Neutrophil (primary cell): ENCODE measurements around the gene CLDND1.

Experiments used
- H3K27ac ChIP-seq: fragments of 200-600 bp; sonication (generic); 2 replicates; pipeline ENCODE4 v1.5.1; 2016; ENCODE audit warnings: mild to moderate bottlenecking, moderate library complexity
- H3K27me3 ChIP-seq: fragments of 200-600 bp; sonication (generic); 2 replicates; pipeline ENCODE4 v1.6.0; 2016; ENCODE audit warnings: mild to moderate bottlenecking
- H3K36me3 ChIP-seq: fragments of 200-600 bp; sonication (generic); 2 replicates; pipeline ENCODE4 v1.5.1; 2017
- H3K4me1 ChIP-seq, 2 experiments: fragments of 200-600 bp in 1 of 2; sonication (generic) in 1 of 2; 1 replicate in 1 of 2; 2 replicates in 1 of 2; pipeline versions ENCODE4 v1.5.1 to v1.6.1; 2013 to 2016; ENCODE audit warnings: low read depth in 1 of 2, low read length in 1 of 2, mild to moderate bottlenecking in 1 of 2, moderate library complexity in 1 of 2; ENCODE audit not compliant: control insufficient read depth in 1 of 2, insufficient read depth in 1 of 2
- H3K4me3 ChIP-seq, 2 experiments: fragments of 200-600 bp in 1 of 2; sonication (generic) in 1 of 2; 1 replicate in 1 of 2; 2 replicates in 1 of 2; pipeline ENCODE4 v1.5.1; 2013 to 2016; ENCODE audit warnings: low read depth in 1 of 2, low read length in 1 of 2, mild to moderate bottlenecking in 1 of 2, moderate library complexity in 1 of 2
- H3K9me3 ChIP-seq: fragments of 200-600 bp; sonication (generic); 2 replicates; pipeline ENCODE4 v1.5.1; 2016
- TF ChIP-seq, protein P1 (sequence below): fragments of 200-600 bp; sonication (generic); IDR thresholded peaks from 2 replicates; pipeline ENCODE4 v1.5.1; 2016; ENCODE audit warnings: antibody characterized with exemption

CLDND1 gene

DNA sequence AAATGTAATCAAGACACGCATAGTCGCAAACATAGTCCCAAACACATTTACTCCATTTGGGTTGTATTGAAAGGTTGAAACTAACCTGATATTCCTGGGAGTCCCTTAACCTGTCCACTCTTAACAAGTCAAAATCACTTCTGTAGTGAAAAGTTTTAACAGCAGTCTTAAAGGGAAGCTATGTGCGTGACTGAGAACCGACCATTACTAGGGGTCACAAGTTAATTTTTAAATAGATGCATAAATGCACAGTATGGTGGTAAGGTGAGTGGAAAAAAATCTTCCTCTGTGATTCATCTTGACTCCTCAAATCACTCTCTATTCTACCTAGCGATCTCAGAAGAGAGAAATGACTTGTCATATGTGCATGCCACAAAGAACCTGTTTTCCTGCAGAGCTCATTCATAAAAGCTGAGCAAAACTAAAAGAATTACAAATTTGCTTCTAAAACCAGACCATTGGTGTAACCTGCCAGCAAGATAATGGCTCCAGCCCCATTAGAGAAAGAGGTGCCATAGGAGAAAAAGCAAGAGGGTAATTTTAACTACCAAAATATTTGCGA lies 13.8 kb upstream of the CLDND1 start:
- no peaks in the 10 kb centered on the region for H3K27me3 ChIP-seq
- H3K36me3 ChIP-seq = no peaks in the 10 kb centered on the region
- H3K4me1 ChIP-seq = no peaks in the 10 kb centered on the region
- H3K27ac ChIP-seq = no peak overlapping the region
- H3K4me3 ChIP-seq = no peak overlapping the region
- TF ChIP-seq, protein P1, sequence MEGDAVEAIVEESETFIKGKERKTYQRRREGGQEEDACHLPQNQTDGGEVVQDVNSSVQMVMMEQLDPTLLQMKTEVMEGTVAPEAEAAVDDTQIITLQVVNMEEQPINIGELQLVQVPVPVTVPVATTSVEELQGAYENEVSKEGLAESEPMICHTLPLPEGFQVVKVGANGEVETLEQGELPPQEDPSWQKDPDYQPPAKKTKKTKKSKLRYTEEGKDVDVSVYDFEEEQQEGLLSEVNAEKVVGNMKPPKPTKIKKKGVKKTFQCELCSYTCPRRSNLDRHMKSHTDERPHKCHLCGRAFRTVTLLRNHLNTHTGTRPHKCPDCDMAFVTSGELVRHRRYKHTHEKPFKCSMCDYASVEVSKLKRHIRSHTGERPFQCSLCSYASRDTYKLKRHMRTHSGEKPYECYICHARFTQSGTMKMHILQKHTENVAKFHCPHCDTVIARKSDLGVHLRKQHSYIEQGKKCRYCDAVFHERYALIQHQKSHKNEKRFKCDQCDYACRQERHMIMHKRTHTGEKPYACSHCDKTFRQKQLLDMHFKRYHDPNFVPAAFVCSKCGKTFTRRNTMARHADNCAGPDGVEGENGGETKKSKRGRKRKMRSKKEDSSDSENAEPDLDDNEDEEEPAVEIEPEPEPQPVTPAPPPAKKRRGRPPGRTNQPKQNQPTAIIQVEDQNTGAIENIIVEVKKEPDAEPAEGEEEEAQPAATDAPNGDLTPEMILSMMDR = no peak
- no peaks in the 10 kb centered on the region for H3K9me3 ChIP-seq

DNA sequence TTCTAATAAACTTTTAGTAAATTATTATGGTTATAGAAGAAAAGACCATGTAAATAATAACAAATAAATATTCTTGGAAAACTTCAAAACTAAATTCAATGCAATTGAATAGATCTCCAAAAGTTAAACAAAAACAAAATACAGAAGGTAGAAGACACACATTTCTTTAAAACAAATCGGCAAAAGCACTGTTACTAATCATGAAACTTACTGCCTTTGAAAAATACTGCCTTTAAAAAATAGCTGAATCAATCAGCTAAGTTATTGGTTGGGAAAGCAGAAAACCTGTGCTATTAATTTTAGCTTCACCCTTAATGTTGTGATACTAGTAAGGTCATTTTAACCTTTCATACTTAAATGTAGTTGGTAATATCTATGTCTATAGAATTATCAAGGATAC lies 12.0 kb upstream of the CLDND1 start:
- Histone ChIP-seq H3K36me3 (no peaks in the 10 kb centered on the region), H3K4me3 (no peak overlapping the region), H3K27ac (no peak overlapping the region), H3K4me1 (no peaks in the 10 kb centered on the region), H3K9me3 (no peaks in the 10 kb centered on the region), H3K27me3 (no peaks in the 10 kb centered on the region)
- TF ChIP-seq, protein P1 = no peak

DNA sequence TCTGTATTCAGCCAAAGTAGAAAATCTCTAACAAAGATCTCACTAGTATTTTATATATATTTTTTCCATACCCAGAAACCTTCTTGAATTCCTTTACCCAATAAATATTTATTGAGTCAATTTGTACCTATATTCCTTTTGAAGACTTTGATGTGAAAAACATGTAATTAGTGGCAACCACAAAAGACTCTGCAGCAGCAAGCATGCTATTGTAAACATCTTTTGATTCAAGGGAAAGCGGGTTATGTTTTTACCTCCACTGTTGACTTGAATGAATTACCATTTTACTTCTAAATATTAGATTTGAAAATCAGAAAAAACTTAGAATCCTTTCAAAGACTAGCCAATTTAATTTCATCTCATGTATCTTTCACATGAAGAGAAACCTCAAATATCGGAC lies 11.5 kb upstream of the CLDND1 start:
- Histone ChIP-seq H3K9me3 (no peaks in the 10 kb centered on the region), H3K27ac (no peak overlapping the region), H3K4me3 (no peak overlapping the region), H3K36me3 (no peaks in the 10 kb centered on the region), H3K4me1 (no peaks in the 10 kb centered on the region), H3K27me3 (no peaks in the 10 kb centered on the region)
- TF ChIP-seq, protein P1 = no peak

DNA sequence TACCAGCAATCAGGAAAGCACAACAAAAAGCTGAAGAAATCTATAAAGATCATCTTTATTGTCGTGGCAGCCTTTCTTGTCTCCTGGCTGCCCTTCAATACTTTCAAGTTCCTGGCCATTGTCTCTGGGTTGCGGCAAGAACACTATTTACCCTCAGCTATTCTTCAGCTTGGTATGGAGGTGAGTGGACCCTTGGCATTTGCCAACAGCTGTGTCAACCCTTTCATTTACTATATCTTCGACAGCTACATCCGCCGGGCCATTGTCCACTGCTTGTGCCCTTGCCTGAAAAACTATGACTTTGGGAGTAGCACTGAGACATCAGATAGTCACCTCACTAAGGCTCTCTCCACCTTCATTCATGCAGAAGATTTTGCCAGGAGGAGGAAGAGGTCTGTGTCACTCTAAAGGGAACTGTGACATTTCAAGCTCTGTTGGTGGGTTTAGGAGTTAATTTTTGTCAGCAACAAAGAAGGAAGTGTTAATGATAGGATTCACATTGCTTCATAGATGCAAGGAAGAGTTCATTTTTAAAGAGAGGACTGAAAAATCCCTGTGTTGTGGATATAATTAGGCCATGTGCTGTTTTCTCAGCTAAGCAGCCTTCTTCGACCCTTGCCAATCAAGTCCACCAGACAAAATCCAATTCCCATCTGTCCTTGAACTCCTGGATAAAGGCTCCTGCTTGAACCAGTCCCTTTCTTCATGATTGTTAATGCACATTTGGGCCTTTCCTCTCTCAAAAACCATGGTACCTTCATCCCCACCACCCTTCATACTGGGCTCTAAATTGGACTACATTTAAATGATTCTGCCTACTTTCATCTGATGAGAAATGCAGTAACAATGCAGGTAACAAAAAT lies 10.2 kb upstream of the CLDND1 start:
- no peak overlapping the region for H3K4me3 ChIP-seq
- H3K27ac ChIP-seq = no peak overlapping the region
- TF ChIP-seq, protein P1 = no peak
- no peaks in the 10 kb centered on the region for H3K27me3 ChIP-seq
- H3K36me3 ChIP-seq = no peaks in the 10 kb centered on the region
- no peaks in the 10 kb centered on the region for H3K9me3 ChIP-seq
- no peaks in the 10 kb centered on the region for H3K4me1 ChIP-seq

DNA sequence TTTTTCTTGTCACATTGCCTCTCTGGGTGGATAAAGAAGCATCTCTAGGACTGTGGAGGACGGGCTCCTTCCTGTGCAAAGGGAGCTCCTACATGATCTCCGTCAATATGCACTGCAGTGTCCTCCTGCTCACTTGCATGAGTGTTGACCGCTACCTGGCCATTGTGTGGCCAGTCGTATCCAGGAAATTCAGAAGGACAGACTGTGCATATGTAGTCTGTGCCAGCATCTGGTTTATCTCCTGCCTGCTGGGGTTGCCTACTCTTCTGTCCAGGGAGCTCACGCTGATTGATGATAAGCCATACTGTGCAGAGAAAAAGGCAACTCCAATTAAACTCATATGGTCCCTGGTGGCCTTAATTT lies 9.6 kb upstream of the CLDND1 start:
- Histone ChIP-seq H3K27me3 (no peaks in the 10 kb centered on the region), H3K36me3 (no peaks in the 10 kb centered on the region), H3K4me1 (no peaks in the 10 kb centered on the region), H3K4me3 (no peak overlapping the region), H3K27ac (no peak overlapping the region), H3K9me3 (no peaks in the 10 kb centered on the region)
- TF ChIP-seq, protein P1 = no peak
